ENCODE measurements around the gene RGR.
A peak's percentile ranks its signal among the peaks of the same experiment; 100 is the strongest.

Gene RGR

GRCh38 chr10:84244651-84245270 lies at the start of gene RGR:
RGR (plus strand) TSS chr10:84245053; CDS start chr10:84245091, 38 bp downstream.
- DNase-seq, result peak; percentile 55 to 84

- DNase-seq, result peak in 1 of 2 experiments; percentile 47
Measured at GRCh38 chr10:84196083-84196482, 48.8 kb upstream of the RGR start.

GRCh38 chr10:84196941-84197340 lies 47.9 kb upstream of the RGR start:
- peak in 1 of 2 experiments; percentile 10 for DNase-seq

- no peak for DNase-seq
Measured at GRCh38 chr10:84197643-84198042, 47.2 kb upstream of the RGR start.

GRCh38 chr10:84198206-84198915 lies 46.5 kb upstream of the RGR start:
- peak in 1 of 2 experiments; percentile 21 for DNase-seq

- DNase-seq, result no peak
Measured at GRCh38 chr10:84200537-84201243, 44.2 kb upstream of the RGR start.

DNA sequence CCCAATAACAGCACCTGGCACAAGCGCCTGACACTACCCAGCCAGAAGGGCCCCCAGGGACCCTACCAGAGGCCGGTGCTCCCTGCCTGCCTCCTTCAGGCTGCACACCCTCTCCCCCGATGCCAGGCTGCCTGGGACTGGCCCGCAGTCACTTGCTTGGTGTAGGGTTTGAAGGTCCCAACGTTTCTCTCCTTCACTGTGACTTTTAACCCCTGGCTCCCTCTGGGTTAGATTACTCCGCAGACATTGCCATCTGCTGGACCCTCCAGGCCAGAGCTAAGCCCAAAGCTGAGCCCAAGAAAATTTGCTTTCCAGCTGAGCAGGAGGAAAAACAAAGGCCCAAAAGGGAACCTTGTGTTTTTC lies 43.6 kb upstream of the RGR start:
- no peak for DNase-seq

GRCh38 chr10:84201682-84202081 lies 43.2 kb upstream of the RGR start:
- DNase-seq, result no peak

DNA sequence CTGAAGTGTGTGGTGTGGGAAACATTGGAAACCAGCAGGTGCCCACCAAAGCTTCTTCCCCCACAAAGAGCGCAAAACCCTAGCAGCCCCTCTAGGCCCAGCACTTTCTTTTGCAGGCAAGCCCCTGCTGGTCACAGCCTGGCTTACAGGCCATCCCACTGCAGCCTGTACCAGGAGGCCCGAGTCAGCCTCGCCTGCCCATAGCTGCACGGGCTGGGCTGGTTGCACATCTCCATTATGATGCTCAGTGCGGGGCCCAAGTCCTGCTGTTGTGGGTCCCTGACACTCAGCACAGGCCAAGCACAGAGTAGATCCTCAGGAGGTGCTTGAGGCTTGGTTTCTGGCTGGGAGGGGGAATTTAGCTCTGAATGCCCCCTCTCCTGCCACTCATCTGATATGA lies 42.5 kb upstream of the RGR start:
- no peak for DNase-seq

DNA sequence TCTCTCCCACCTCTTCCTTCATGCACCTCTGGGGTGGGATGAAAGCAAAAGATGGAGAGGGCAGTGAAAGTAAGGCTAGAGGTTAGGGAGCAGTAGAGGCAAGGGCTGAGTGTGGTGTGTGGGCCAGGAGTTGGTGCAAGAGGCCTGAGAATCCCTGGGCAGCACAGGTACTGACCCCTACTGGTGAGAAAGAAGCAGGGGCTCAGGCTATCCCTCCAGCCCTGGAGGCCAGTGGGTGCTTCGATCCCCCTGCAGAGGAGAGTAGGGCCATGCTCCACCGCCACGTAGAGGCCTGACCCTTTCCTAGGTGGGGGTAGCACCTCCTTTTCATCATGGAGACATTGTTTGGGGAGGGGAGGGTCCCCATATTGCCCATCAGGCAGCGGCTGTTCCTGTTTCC lies 40.7 kb upstream of the RGR start:
- DNase-seq, result no peak

DNA sequence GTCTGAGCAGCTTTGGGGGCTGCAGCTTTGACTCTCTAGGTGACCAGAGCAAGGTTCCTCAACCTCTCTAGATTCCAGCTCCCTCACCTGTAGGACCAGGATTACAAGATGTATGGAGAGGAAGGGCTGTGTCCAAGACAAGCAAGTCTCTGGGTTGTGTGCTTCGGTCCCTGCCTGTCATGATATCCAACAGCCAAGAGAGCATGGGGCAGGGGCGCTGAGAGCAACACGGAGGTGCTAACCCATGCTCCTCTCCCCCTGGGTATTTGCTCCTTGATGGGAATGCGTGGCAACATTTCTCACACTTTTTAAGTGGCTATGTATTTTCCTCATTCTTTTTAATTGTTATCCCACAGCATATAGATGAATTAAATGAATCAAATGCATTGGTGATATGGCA lies 40.2 kb upstream of the RGR start:
- no peak for DNase-seq

GRCh38 chr10:84205049-84205852 lies 39.6 kb upstream of the RGR start:
- peak; percentile 31 to 69 for DNase-seq

DNA sequence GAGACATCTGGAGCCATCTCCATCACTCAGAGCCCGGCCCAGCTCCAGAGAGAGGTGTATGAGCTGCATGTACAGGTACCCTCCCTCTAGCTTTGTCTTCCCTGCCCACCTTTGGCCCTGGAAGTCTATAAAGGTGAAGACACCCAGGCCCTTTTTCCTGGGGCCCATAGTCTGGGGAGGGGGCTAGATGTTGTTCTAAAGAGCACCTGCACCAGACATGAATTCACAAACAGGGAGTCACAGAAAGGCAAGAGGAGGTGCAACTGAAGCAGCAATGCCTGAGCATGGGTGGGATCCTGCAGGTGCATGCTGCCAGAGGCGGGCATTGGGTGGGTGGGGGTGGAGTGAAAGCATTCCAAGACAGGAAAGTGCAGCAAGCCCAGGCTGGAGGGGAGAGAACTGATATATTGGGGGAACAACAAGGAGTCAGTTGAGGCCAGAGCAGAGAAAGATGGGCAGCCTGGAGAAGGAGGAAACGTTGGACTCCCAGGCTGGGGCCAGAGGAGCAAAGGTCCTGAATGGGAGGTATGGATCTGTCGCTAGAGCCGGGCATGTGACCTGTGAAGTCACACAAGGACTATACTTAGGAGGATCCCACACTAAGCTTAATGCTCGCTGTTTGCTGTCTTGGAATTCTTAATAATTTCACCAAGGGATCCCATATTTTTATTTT lies 38.9 kb upstream of the RGR start:
- DNase-seq, result no peak

DNA sequence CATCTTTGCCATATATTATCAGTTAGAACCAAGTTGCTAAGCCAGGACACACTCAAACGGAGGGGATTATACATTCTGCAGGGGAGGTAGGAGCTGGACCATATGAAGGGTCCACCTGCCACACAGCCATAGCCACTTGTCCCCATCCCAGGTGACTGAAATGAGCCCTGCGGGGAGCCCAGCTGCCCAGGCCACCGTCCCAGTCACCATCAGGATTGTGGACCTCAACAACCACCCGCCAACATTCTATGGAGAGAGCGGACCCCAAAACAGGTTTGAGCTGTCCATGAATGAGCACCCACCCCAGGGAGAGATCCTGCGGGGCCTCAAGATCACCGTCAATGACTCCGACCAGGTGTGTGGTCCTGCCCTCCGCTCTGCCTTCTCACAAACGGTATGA lies 36.8 kb upstream of the RGR start:
- DNase-seq, result no peak

- DNase-seq, result no peak
Measured at GRCh38 chr10:84211566-84211965, 33.3 kb upstream of the RGR start.

DNA sequence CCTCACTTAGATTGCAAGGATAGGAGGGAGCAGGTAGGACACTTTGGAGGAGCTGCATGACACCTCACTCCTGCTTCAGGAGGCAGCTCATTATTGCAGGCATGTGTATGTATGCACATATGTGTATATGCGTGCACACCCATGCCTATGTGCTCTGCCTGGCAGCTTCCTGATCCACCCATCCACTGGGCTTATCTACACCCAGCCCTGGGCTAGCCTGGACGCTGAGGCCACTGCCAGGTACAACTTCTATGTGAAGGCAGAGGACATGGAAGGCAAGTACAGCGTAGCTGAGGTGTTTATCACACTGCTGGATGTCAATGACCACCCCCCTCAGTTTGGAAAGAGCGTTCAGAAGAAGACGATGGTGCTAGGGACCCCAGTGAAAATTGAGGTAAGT lies 32.8 kb upstream of the RGR start:
- no peak for DNase-seq

DNA sequence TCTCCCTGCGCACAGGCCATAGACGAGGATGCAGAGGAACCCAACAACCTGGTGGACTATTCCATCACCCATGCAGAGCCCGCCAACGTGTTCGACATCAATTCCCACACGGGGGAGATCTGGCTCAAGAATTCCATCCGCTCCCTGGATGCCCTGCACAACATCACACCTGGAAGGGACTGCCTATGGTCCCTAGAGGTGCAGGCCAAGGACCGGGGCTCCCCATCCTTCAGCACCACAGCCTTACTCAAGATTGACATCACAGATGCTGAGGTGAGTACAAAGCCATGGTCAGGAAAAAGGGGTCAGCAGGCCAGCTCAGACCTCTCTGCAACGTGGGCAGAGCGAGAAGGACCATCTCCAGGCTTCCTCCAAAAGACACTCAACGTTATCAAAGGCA lies 31.8 kb upstream of the RGR start:
- DNase-seq, result no peak

DNA sequence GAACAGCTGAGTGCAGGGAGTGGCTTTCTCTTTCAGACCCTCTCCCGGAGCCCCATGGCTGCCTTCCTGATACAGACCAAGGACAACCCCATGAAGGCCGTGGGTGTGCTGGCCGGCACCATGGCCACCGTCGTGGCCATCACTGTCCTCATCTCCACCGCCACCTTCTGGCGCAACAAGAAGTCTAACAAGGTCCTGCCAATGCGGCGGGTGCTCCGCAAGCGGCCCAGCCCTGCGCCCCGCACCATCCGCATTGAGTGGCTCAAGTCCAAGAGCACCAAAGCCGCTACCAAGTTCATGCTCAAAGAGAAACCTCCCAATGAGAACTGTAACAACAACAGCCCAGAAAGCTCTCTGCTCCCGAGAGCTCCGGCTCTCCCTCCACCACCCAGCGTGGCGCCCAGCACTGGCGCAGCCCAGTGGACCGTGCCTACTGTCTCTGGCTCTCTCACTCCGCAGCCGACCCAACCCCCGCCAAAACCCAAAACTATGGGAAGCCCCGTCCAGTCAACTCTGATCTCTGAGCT lies 30.7 kb upstream of the RGR start:
- no peak for DNase-seq

- DNase-seq, result peak in 1 of 2 experiments; percentile 8
Measured at GRCh38 chr10:84214612-84215235, 30.1 kb upstream of the RGR start.

DNA sequence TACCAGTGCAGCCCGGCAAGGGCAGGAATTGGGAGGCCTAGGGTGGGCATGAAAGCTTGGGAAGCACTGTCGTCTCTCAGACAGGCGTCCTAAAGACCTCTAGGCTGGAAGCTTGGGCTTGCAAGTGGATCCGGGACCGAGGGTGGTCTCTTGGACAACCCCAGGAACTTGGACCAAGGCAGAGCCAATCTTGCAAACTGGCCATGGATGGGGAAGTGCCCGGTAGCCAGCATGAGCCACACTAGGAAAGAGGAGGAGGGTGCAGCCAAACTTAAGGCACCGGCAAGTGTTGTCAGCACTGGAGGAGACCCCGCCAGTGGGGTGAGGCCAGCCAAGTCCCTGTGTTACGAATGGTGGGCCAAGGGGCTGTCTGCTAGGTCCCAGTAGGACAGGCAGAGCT lies 28.0 kb upstream of the RGR start:
- no peak for DNase-seq

GRCh38 chr10:84217746-84218145 lies 27.1 kb upstream of the RGR start:
- DNase-seq, result no peak

DNA sequence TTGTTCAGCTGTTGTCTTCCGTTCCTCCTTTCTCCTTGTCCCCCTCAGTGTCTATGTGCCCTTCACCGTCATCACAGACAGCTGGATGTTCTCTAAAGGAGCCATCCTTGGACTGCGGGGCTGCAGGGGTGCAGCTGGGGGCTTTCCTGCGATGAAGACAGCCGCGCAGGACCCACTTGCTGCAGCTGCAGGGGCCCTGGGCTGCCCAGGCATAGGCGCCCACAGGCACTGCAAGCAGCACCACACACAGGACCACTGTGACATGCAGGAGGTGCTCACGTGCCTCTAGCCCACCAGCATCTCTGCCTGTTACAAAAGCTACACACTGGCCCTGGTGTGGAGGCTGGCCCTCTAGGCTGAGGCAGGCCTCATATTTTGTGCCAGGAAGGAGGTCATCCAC lies 22.9 kb upstream of the RGR start:
- DNase-seq, result no peak
